ENCODE measurements around the gene NCBP3. TPM values are rescaled to one million over a fixed set of nuclear protein-coding genes. Genes with fewer than 3 reads are reported as not detected.

NCBP3 gene
- total and polyA plus RNA-seq, 12 donors: 11.0 to 36.6 (median 23.0) TPM

GRCh38 chr17:3885970-3886369, 39.9 kb upstream of the NCBP3 start:
- Histone ChIP-seq H3K36me3 (replicated peaks in 1 of 2) (peaks cover 0 to 31% of the 10 kb centered on the region in 2 donors), H3K4me3 (no peak overlapping the region), H3K27ac (peak overlapping the region in 3 of 5 donors; percentile 59 to 91 (median 91)), H3K9me3 (replicated peaks in 1 of 3) (no peaks in the 10 kb centered on the region), H3K27me3 (no peaks in the 10 kb centered on the region), H3K4me1 (replicated peaks in 1 of 2) (peaks cover 45 to 51% of the 10 kb centered on the region in 2 donors)
- intact Hi-C loops (cut with DNase I): no loop called here
- TF ChIP-seq POLR2A (IDR thresholded peaks at IDR 0.05) (no peak), CTCF (IDR thresholded peaks at IDR 0.05) (no peak)
- peak; percentile 65 to 92 (median 79) for DNase-seq
- 51 to 79% (median 59%) methylated on average over 2 to 4 of the region's 4 CpGs for WGBS, 4 donors

DNA sequence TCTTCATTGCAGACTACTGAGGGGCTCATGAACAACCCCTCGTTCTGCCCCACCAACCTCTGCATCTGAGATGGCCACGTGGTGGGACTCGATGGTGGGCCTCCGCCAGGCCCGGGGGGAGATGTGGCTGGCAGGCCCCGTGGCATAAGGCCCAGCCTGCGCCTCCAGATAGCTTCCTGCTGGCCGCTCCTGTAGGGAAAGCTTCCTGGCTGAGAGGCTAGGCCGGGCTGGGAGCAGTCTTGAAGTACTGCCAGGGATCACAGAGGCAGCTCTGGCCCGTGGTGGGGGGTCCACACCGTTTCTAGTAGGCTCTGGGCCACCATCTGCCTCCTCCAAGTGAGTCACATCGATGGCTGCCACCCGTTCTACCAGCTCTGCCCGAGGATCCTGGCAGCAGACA, 39.2 kb upstream of the NCBP3 start:
- H3K9me3 ChIP-seq (replicated peaks in 1 of 3): no peaks in the 10 kb centered on the region
- H3K27me3 ChIP-seq: no peaks in the 10 kb centered on the region
- peak overlapping the region in 3 of 5 donors; percentile 59 to 91 (median 91) for H3K27ac ChIP-seq
- DNase-seq: no peak
- TF ChIP-seq POLR2A (IDR thresholded peaks at IDR 0.05) (no peak), CTCF (IDR thresholded peaks at IDR 0.05) (no peak)
- H3K36me3 ChIP-seq (replicated peaks in 1 of 2): peaks cover 0 to 31% of the 10 kb centered on the region in 2 donors
- no peak overlapping the region for H3K4me3 ChIP-seq
- intact Hi-C loops (cut with DNase I): no loop called here
- H3K4me1 ChIP-seq (replicated peaks in 1 of 2): peaks cover 38 to 45% of the 10 kb centered on the region in 2 donors
- 60 to 90% (median 67%) methylated on average over 2 to 14 of the region's 14 CpGs for WGBS, 4 donors

DNA sequence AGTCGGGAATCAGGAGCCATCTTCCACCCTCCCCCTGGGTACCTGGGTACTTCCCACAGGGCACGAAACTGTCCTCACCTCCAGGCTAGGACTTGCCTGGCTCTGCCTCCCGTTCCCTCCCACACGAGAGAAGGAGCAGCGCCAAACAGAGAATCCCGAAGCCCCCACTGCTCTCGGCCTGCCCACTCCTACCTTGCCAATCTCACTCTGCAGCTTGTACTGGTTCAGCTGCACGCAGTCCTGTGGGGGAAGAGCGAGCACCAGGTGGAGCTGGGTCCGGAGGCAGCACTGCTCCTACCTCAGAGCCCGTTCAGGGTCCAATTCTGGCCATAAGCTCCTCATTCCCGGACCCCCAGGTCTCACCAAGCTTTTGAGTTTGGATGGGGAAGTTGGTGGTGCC, 38.1 kb upstream of the NCBP3 start:
- Histone ChIP-seq H3K4me3 (no peak overlapping the region), H3K27ac (no peak overlapping the region), H3K4me1 (replicated peaks in 1 of 2) (peaks cover 27 to 38% of the 10 kb centered on the region in 2 donors), H3K9me3 (replicated peaks in 1 of 3) (no peaks in the 10 kb centered on the region), H3K27me3 (no peaks in the 10 kb centered on the region), H3K36me3 (replicated peaks in 1 of 2) (peaks cover 0 to 31% of the 10 kb centered on the region in 2 donors)
- TF ChIP-seq CTCF (IDR thresholded peaks at IDR 0.05): no peak
- no peak for TF ChIP-seq POLR2A (IDR thresholded peaks at IDR 0.05)
- intact Hi-C loops (cut with DNase I): no loop called here
- 92 to 93% (median 92%) methylated on average over 10 to 12 of the region's 12 CpGs for WGBS, 4 donors
- no peak for DNase-seq

DNA sequence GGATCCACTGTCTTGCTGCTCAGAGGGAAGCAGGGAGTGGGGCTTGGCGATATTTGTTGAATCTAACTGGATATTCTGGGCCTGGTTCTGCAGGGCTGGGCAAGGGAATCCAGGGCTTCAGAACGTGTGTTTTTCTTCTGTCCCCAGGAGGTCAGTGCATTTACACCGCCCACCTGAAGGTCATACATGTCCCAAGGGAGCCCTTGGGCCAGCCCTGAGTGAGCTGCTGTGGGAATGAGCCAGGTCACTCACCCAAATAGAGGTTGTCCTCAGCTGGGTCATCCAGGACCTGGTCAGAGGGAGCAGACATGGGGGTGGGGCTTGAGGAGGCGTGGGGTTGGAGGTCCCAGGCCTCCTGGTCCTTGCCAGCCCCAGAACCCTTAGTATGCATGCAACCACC, 36.2 kb upstream of the NCBP3 start:
- 80 to 86% (median 81%) methylated on average over 1 to 4 of the region's 4 CpGs for WGBS, 4 donors
- H3K9me3 ChIP-seq (replicated peaks in 1 of 3): no peaks in the 10 kb centered on the region
- intact Hi-C loops (cut with DNase I): no loop called here
- no peak for TF ChIP-seq POLR2A (IDR thresholded peaks at IDR 0.05)
- no peak for TF ChIP-seq CTCF (IDR thresholded peaks at IDR 0.05)
- H3K27ac ChIP-seq: no peak overlapping the region
- H3K4me1 ChIP-seq (replicated peaks in 1 of 2): peaks cover 17 to 24% of the 10 kb centered on the region in 2 donors
- no peak overlapping the region for H3K4me3 ChIP-seq
- H3K36me3 ChIP-seq (replicated peaks in 1 of 2): peaks cover 0 to 31% of the 10 kb centered on the region in 2 donors
- no peaks in the 10 kb centered on the region for H3K27me3 ChIP-seq
- no peak for DNase-seq
